Ovary (tissue), 9 donors: Measurements from ENCODE around the gene NKX6-2. TPM values are rescaled to one million over a fixed set of nuclear protein-coding genes. Genes with fewer than 3 reads are reported as not detected.

Experiments
- DNase-seq, 5 donors: peaks; one replicate each; pipeline ENCODE4 v3.0.0-alpha.2; 2019 to 2020
- H3K27ac ChIP-seq, 2 donors: fragments of 200-600 bp; one replicate each; pipeline versions ENCODE4 v1.5.1 to v1.8.0; 2019 to 2022
- H3K27me3 ChIP-seq: fragments of 200-600 bp; one replicate; pipeline ENCODE4 v1.8.0; 2022
- H3K36me3 ChIP-seq: fragments of 200-600 bp; sonication (generic); one replicate; pipeline ENCODE4 v1.5.1; 2019
- H3K4me1 ChIP-seq: one replicate; pipeline ENCODE4 v1.8.1; 2013; ENCODE audit warnings: mild to moderate bottlenecking, moderate library complexity; ENCODE audit not compliant: insufficient read depth
- H3K4me3 ChIP-seq: fragments of 200-600 bp; sonication (generic); one replicate; pipeline ENCODE4 v1.5.1; 2017
- H3K9me3 ChIP-seq, 2 donors: fragments of 200-600 bp in 1 of 2; sonication (generic) in 1 of 2; one replicate each; pipeline versions ENCODE4 v1.5.1 to v1.8.1; 2013 to 2019; ENCODE audit warnings: mild to moderate bottlenecking in 1 of 2, moderate library complexity in 1 of 2
- EP300 ChIP-seq: sonication (generic); formaldehyde crosslinking; IDR thresholded peaks from one replicate; pipeline ENCODE4 v1.6.1; 2017; ENCODE audit warnings: antibody characterized with exemption
- POLR2A ChIP-seq: fragments of 450-650 bp; IDR thresholded peaks from one replicate; pipeline ENCODE4 v1.6.1; 2017; ENCODE audit warnings: antibody characterized with exemption, mild to moderate bottlenecking, moderate library complexity
- WGBS, 3 donors: extraction: QIAGEN DNeasy Blood & Tissue Kit in 1 of 3; methylation state at CpG; one replicate each; pipeline versions ENCODE4 v1.1.5 to v1.1.7; 2013 to 2017; 5-methylcytosine and 5-hydroxymethylcytosine counted together
- intact Hi-C, 4 donors: fragments of 100-400 bp; cut with DNase I; formaldehyde crosslinking; loops; one replicate each; pipeline versions ENCODE4 v1.11.0 to v1.15.1; 2022 to 2023
- polyA plus RNA-seq, 2 donors: library from polyadenylated mRNA; stranded (reverse); fragments of 200-250 nt in 1 of 2; fragments of 350-450 nt in 1 of 2; fragmentation: Illumina TruSeq in 1 of 2; extraction: RNeasy Lipid Tissue Mini Kit (QIAGEN cat#74804) in 1 of 2; gene quantifications; one replicate each; pipeline ENCODE4 v1.2.3, GENCODE V29; 2013 to 2014
- total RNA-seq, 7 donors: library from RNA; depleted of rRNA in 2 of 7; stranded (reverse); fragments of >200 nt in 2 of 7; fragmentation: NEBNext Ultra II Directional in 3 of 7; extraction: Animal tissue kit (Norgen Biotek cat#: 25700) in 3 of 7; gene quantifications; one replicate each; pipeline versions ENCODE4 v1.1.0 to v1.2.4, GENCODE V29; 2016 to 2023
- TF ChIP-seq, protein P1 (sequence below), 3 donors: fragments of 450-650 bp in 2 of 3; fragments of 200-600 bp in 1 of 3; IDR thresholded peaks; one replicate each; pipeline versions ENCODE4 v1.5.1 to v1.8.0; 2016 to 2022; ENCODE audit warnings: antibody characterized with exemption in 3 of 3, mild to moderate bottlenecking in 1 of 3
- donor health status: DM: no; HTN: no; CAD: no; lungs with moderate emphysema.
- donor health status: DM: no; HTN: no; CAD: no.
- donor health status: Bipolar disorder and iron deficiency.
- donor health status: DM: yes; HTN: yes; CAD: no.
- donor health status: DM: no; HTN: no; CAD: no.
- donor health status: DM: yes; HTN: yes; CAD: no.

The NKX6-2 gene
- total and polyA plus RNA-seq, 9 donors = not detected

DNA sequence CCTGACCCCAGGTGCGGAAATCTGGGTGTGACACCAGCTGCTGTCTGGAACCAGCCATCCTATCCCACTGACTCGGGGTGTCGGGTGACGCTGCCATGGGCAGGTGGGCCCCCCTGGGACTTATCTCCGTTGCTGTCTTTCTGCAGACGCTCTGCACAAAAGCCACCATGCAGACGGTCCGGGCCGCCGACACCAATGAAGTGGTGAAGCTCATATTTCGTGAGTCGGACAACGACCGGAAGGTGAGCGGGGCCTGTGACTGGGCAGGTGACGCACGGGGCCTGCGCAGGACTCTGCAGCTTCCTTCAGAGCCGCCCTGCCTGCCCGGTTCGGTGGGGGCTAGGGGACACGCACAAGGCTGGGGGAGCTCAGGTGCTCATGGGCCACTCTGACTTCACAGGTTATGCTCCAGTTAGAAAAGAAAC lies 36.6 kb downstream of the NKX6-2 start:
- Histone ChIP-seq H3K27ac (no peak overlapping the region), H3K36me3 (no peaks in the 10 kb centered on the region), H3K27me3 (no peaks in the 10 kb centered on the region), H3K9me3 (no peaks in the 10 kb centered on the region), H3K4me3 (no peak overlapping the region), H3K4me1 (no peaks in the 10 kb centered on the region)
- WGBS, 3 donors = 91 to 94% (median 93%) methylated on average over 22 of the region's 22 CpGs
- TF ChIP-seq EP300 = no peak
- TF ChIP-seq, protein P1, sequence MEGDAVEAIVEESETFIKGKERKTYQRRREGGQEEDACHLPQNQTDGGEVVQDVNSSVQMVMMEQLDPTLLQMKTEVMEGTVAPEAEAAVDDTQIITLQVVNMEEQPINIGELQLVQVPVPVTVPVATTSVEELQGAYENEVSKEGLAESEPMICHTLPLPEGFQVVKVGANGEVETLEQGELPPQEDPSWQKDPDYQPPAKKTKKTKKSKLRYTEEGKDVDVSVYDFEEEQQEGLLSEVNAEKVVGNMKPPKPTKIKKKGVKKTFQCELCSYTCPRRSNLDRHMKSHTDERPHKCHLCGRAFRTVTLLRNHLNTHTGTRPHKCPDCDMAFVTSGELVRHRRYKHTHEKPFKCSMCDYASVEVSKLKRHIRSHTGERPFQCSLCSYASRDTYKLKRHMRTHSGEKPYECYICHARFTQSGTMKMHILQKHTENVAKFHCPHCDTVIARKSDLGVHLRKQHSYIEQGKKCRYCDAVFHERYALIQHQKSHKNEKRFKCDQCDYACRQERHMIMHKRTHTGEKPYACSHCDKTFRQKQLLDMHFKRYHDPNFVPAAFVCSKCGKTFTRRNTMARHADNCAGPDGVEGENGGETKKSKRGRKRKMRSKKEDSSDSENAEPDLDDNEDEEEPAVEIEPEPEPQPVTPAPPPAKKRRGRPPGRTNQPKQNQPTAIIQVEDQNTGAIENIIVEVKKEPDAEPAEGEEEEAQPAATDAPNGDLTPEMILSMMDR (IDR thresholded peaks at IDR 0.05) = no peak
- TF ChIP-seq POLR2A = no peak
- DNase-seq = no peak
- intact Hi-C loops = no loop called here

DNA sequence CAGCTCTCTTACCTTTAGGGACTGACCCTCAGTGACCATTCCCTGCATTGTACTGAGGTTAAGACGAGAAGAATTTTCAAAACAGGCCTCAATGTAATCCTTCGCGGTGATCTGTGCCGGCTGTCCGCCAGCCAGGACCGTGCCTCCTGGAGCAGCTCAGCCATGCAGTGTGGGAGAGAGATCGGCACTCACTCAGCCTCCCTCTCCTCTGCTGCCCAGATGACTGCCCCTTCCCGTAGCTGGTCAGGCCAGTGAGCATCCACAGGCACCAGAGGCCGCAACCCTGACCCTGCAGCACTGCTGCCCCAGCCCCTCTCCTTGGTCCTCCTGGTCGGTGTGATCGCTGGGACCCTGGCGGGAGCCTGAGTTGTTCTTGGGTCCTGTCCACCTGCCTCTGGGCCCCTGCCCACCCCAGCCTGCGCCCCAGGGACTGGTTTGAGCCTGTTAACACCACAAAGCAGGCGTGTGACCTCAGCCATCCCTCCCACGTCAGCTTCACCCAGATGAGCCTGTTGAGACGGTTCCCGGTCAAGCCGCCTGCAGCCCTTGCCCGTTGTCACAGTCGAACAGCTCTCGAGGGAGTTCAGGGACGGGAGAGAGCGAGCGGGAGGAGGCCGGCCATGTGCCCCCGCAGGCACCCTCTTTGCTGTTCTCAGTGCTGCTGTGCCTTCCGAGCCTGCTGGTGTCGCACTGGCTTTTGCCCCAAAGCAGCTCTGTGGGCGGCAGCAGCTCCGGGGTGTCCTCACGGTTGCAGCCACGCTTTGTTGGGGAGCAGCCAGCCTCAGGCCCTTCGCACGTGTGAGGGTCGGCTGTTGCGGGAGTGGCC lies 37.2 kb downstream of the NKX6-2 start:
- H3K27ac ChIP-seq = no peak overlapping the region
- H3K9me3 ChIP-seq = no peaks in the 10 kb centered on the region
- intact Hi-C loops = no loop called here
- no peaks in the 10 kb centered on the region for H3K4me1 ChIP-seq
- 87 to 91% (median 91%) methylated on average over 35 to 36 of the region's 36 CpGs for WGBS, 3 donors
- no peaks in the 10 kb centered on the region for H3K36me3 ChIP-seq
- no peak for DNase-seq
- H3K4me3 ChIP-seq = no peak overlapping the region
- H3K27me3 ChIP-seq = no peaks in the 10 kb centered on the region
- TF ChIP-seq EP300 (no peak), POLR2A (no peak)
- TF ChIP-seq, protein P1 (IDR thresholded peaks at IDR 0.05) = no peak

DNA sequence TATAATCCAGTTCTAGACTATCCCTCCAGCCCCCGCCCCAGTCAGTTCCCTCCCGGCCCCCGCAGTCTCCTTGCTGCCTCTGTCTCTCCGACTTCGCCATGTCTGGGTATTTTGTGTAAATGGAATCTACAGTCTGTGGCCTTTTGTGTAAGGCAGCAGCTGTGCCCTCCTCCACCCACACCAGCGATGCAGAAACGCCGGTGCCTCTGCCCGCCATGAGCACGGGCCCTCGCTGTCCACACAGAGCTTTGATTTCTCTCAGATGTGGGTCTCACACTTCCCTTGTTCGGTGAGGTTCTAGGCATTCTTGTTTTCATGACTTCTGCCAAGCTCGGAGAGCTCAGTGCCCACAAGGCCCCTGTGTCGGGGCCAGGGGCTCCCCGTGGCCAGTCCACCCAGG lies 37.8 kb downstream of the NKX6-2 start:
- no peaks in the 10 kb centered on the region for H3K9me3 ChIP-seq
- TF ChIP-seq EP300 (no peak), POLR2A (no peak)
- TF ChIP-seq, protein P1 (IDR thresholded peaks at IDR 0.05) = no peak
- H3K36me3 ChIP-seq = no peaks in the 10 kb centered on the region
- intact Hi-C loops = no loop called here
- H3K4me3 ChIP-seq = no peak overlapping the region
- H3K27ac ChIP-seq = no peak overlapping the region
- no peaks in the 10 kb centered on the region for H3K27me3 ChIP-seq
- DNase-seq = no peak
- no peaks in the 10 kb centered on the region for H3K4me1 ChIP-seq
- 89 to 94% (median 90%) methylated on average over 15 of the region's 15 CpGs for WGBS, 3 donors

DNA sequence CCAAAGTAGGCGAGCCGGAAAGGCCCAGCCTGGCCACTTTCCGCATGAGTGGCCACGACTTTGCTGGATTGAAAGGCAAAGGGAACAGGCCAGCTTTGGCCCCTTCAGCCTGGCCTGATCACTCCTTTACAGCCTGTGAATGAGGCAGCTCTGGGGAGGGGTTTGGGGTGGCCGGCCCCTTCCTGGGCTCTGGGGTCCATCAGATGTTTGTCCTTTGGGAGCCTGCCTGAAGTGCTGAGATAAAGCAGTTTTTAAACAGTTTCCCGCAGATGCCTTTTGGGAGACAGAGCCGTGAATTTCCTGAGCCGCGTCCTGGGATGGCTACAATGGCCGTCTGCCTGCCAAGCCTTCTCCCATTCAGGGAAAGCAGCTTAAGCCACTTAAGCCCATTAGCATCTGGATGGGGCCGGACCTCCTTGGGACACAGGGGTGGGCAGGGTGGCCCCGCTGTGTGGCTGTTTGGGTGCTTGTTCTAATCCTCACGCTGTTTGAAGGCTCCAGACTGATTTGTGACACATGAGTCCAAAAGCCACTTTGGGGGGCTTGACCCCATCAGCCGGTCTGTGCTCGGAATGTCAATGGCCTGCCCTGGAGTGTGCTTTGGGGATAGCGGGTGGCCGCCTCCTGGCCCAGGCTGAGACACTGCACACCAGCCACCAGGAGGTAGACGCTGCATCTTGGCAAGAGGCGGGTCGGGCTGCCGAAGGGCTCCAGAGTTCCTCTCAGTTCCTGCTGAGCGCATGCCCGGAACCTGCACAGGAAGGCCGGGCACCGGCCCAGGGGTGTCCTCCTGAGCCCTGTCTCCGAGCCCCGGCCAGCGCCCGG lies 38.9 kb downstream of the NKX6-2 start:
- intact Hi-C loops = no loop called here
- H3K4me3 ChIP-seq = no peak overlapping the region
- no peaks in the 10 kb centered on the region for H3K9me3 ChIP-seq
- H3K27ac ChIP-seq = no peak overlapping the region
- 79 to 91% (median 81%) methylated on average over 28 to 29 of the region's 29 CpGs for WGBS, 3 donors
- H3K27me3 ChIP-seq = no peaks in the 10 kb centered on the region
- no peak for DNase-seq
- TF ChIP-seq, protein P1 (IDR thresholded peaks at IDR 0.05) = no peak
- H3K36me3 ChIP-seq = no peaks in the 10 kb centered on the region
- H3K4me1 ChIP-seq = no peaks in the 10 kb centered on the region
